ENCODE data around the gene CSF1R.

CSF1R gene

DNA sequence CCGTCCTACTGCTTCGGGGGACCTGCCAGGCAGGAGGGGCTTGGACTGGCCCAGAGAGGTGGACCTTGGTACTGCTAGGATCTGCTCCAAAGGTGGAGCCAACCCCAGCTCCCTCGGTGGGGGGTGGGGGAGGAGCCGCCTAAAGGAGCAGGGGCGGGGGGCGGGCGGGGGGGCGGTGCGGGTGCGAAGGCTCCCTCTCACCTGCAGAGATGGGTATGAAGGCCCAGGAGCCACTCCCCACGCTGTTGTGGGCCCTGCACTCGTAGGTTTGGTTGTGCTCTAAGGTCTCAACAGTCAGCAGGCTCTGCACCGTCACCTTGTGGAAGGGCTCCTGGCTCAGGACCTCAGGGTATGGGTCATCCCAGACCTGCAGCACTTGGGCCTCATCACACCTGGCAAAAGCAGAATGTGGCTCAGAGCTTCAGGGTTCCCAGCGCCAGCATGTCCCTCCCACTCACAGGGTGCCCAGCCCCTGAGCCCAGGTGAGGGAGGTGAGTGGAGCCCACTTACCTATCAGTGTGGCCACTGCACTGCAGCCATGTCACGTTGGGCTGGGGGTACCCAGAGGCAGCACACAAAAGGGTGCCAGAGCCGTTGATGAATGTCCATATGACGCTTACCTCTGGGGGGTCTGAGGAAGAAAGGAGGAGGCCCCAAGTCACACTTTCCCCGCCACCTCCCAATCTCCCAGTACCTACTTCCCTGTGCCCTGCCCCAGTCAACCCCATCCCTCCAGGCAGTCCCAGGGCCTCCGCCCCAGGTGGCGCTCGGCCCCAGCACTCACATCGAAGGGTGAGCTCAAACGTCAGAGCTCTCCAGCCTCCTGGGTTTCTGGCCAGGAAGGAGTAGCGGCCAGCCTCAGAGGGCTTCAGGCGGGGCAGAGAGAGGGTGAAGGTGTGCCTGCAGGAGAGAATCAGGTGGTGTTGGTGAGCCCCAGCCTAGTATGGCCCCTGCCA is 16.4 kb downstream of the CSF1R start:
- DNase-seq (ENCODE audit: low spot score): no peak

- DNase-seq (ENCODE audit: low spot score): no peak
Observed at GRCh38 chr5:150068961-150069645, 17.3 kb downstream of the CSF1R start.

DNA sequence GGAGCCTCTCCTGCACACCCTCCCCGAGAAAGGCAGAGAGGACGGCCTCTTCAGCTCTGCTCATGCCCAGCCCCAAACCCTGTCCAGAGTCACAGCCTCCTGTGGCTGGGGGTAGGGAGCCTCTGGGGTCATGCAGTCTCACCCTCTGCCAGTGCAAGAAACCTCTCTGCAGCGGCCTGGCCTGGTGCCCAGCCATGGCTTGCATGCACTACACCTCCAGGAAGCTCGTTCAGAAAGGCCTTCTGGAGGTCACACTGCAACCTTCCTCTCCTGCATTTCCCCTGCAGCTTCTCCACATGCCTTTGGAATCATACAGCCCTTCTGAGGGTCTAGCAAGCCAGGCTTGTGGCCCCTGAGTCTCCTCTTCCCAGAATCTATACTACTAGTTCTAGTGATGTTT is 17.9 kb downstream of the CSF1R start:
- DNase-seq (ENCODE audit: low spot score): no peak

DNA sequence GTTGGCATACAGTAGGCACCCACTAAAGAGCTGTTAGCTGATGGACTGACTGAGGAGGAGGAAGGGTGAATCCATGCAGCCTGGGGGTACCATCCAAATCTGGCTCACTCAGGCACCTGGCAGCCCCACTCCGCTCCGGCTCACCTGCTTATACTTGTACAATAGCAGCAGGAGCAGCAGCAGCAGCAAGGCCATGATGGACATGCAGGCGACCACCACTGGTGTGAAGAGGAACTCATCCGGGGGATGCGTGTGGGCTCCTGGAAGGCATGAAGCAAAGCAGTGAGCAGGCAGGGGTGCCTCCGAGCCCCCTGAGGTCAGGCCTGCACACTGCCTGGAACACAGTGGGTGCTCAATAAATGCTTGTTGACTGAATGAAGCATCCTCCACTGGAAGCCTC is 18.3 kb downstream of the CSF1R start:
- DNase-seq (ENCODE audit: low spot score): no peak

DNA sequence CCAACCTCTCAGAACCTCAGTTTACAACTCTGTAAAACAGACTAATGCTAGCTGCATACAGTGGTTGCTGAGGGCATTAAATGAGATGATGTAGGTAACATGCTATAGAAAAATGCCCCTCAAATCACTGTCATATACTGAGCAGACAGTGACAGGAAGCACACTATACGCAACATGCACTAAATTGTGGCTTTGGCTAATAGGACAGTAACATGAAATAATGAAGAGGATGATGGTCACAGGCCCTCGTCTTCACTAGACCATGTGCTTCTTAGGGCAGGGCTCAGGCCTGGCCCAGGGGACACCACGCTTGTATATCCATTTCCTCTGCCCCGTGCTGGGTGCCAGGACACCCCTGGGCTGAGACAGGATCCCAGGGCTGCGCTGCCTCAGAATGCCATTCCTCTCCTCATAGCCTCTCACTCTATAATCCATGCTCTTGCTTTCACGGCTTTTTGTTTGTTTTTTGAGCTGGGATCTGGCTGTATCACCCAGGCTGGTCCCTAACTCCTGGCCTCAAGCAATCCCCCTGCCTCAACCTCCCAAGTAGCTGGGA is 18.9 kb downstream of the CSF1R start:
- DNase-seq (ENCODE audit: low spot score): no peak

GRCh38 chr5:150066901-150067396 is 19.4 kb downstream of the CSF1R start:
- no peak for DNase-seq (ENCODE audit: low spot score)

DNA sequence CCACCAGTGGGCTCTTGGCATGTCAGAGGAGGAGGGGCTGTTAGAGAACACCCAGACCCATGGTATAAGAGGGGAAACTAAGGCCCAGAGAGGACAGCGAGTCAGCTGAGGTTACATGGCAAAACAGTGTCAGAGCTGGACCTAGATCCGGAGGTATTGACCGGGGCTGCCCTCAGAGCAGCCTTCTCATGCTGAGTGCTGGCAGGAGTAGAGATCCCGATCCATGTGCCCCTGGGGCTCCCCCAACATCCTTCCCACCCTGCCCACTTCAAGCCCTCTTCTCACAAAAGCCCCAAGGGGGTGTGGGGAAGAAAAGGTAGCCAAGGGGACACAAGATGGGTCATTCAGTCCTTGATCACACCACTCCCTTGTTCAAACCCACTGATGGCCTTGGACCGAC is 19.9 kb downstream of the CSF1R start:
- no peak for DNase-seq (ENCODE audit: low spot score)

GRCh38 chr5:150065886-150066285 is 20.5 kb downstream of the CSF1R start:
- no peak for DNase-seq (ENCODE audit: low spot score)

DNA sequence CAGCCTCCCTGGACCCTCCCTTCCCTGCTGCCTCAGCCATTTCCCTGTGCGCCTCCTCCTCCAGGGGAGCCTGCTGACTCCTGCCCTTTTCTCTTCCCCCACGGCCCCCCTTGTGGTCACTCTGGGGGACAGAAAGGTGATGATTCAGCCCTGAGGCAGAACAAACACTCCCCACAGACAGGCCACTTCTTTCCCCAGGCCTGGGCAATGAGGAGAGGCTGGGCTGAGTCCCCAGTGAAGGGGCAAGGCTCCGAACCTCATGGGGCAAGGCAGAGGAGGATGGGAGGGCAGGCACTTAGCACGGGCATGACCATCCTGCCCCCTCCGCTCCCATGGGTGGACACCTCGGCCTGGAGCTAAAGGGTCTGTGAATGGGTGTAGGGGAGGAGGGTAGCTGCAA is 21.0 kb downstream of the CSF1R start:
- no peak for DNase-seq (ENCODE audit: low spot score)

DNA sequence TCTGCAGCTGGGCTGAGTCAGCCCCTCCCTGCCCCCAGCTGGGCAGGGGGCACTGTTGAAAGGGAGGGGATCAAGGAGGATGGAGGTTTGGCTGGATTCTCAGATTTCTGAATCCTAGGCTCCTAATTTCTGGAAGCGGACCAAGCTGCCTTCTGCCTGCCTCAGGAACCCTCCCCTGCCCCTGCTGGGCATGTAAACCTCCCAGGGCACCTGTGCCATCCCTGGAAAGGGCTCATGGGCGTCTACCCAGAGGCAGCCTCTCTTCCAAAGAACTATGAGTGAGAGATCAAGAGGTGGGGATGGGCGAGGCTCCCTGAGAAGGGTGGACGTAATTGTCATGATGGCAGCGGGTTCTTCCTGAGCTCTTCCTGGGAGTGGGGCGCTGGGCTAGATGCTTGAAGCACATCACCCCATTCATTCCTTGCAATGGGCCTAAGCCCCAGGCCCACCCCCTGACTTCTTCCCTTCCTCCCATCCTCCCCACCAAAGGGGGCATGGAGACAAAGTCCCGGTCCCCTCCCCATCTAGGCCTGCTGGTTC is 21.6 kb downstream of the CSF1R start:
- DNase-seq (ENCODE audit: low spot score): no peak

GRCh38 chr5:150063638-150064037 is 22.7 kb downstream of the CSF1R start:
- no peak for DNase-seq (ENCODE audit: low spot score)

- DNase-seq (ENCODE audit: low spot score): no peak
Observed at GRCh38 chr5:150062216-150062922, 24.0 kb downstream of the CSF1R start.

DNA sequence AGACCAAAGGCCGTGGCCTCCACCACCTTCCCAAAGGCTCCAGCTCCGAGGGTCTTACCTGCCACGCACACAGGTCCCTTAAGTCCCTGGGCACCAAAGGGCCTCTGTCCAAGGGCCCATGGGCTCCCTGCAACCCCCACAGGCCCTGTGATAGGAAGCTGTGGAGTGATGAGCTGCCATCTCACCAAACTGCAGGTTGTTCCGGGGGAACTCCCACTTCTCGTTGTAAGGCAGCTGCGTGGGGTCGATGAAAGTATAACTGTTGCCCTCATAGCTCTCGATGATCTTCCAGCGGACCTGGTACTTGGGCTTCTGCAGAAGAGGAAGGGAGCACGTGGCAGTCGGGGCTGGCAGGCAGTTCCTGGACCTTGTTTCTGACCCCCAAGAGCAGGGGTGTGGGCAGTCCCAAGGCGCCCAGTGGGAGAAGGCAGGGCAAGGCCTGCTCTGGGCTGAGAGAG is 24.8 kb downstream of the CSF1R start:
- no peak for DNase-seq (ENCODE audit: low spot score)

- DNase-seq (ENCODE audit: low spot score): no peak
Observed at GRCh38 chr5:150060471-150060870, 25.9 kb downstream of the CSF1R start.

DNA sequence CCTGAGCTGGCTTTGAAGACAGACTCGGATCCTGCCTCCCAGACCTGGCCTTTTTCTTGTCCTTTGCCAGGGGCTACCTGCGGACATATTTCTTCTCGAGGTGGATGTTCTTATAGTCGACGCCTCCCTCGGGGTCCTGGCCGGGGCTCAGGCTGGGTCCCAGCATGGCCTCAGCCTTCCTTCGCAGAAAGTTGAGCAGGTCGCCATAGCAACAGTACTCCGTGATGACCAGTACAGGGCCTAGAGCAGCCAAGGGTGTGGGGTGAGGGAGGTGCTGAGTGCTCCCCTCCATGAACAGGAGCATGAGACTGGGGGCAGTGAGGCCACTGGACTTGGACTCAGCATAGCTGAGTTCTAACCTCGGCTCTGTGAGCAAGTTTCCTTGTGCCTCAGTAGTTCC is 26.7 kb downstream of the CSF1R start:
- no peak for DNase-seq (ENCODE audit: low spot score)

- no peak for DNase-seq (ENCODE audit: low spot score)
Observed at GRCh38 chr5:150058480-150059126, 27.8 kb downstream of the CSF1R start.

- no peak for DNase-seq (ENCODE audit: low spot score)
Observed at GRCh38 chr5:150057996-150058395, 28.4 kb downstream of the CSF1R start.

- no peak for DNase-seq (ENCODE audit: low spot score)
Observed at GRCh38 chr5:150057511-150057910, 28.8 kb downstream of the CSF1R start.

- DNase-seq (ENCODE audit: low spot score): no peak
Observed at GRCh38 chr5:150057052-150057451, 29.3 kb downstream of the CSF1R start.

- DNase-seq (ENCODE audit: low spot score): no peak
Observed at GRCh38 chr5:150056075-150056443, 30.3 kb downstream of the CSF1R start.

GRCh38 chr5:150055326-150056074 is 30.9 kb downstream of the CSF1R start:
- peak; percentile 91 for DNase-seq (ENCODE audit: low spot score)

All from hematopoietic multipotent progenitor cell treated with erythropoietin and hydrocortisone succinate and interleukin-3 and kit ligand, for 15 days (in vitro differentiated cells).